Measurements from ENCODE around the gene CIT. TPM values are rescaled to one million over a fixed set of nuclear protein-coding genes. Genes with fewer than 3 reads are reported as not detected.

Gene CIT
- total and polyA plus RNA-seq, 8 donors = 7.0 to 33.2 (median 20.8) TPM

DNA sequence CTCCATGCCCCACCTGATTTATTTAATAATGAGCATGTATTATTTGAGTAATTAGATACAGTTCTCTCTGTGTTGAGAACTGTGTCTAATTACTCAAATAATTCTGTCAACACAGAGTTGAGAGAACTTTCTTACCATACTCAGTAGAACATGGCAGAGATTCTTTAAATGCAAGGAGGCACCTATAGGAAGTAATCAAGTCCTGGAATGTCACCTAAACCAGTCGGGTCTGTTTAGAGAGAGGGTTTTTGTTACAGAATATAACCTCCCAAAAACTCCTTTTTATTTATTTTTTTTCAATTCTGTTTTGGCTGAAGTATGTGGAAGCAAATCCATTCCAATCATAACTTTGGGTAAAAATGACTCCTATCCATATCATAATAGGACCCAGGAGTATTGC lies 37.5 kb upstream of the CIT start:
- intact Hi-C loops (cut with DNase I) = no loop called here
- no peak for DNase-seq
- Histone ChIP-seq H3K4me1 (no peaks in the 10 kb centered on the region), H3K27ac (no peak overlapping the region), H3K36me3 (no peaks in the 10 kb centered on the region), H3K27me3 (no peaks in the 10 kb centered on the region), H3K4me3 (no peak overlapping the region), H3K9me3 (no peaks in the 10 kb centered on the region)
- ATAC-seq = no peak
- TF ChIP-seq, protein P1, sequence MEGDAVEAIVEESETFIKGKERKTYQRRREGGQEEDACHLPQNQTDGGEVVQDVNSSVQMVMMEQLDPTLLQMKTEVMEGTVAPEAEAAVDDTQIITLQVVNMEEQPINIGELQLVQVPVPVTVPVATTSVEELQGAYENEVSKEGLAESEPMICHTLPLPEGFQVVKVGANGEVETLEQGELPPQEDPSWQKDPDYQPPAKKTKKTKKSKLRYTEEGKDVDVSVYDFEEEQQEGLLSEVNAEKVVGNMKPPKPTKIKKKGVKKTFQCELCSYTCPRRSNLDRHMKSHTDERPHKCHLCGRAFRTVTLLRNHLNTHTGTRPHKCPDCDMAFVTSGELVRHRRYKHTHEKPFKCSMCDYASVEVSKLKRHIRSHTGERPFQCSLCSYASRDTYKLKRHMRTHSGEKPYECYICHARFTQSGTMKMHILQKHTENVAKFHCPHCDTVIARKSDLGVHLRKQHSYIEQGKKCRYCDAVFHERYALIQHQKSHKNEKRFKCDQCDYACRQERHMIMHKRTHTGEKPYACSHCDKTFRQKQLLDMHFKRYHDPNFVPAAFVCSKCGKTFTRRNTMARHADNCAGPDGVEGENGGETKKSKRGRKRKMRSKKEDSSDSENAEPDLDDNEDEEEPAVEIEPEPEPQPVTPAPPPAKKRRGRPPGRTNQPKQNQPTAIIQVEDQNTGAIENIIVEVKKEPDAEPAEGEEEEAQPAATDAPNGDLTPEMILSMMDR (IDR thresholded peaks at IDR 0.05) = no peak

DNA sequence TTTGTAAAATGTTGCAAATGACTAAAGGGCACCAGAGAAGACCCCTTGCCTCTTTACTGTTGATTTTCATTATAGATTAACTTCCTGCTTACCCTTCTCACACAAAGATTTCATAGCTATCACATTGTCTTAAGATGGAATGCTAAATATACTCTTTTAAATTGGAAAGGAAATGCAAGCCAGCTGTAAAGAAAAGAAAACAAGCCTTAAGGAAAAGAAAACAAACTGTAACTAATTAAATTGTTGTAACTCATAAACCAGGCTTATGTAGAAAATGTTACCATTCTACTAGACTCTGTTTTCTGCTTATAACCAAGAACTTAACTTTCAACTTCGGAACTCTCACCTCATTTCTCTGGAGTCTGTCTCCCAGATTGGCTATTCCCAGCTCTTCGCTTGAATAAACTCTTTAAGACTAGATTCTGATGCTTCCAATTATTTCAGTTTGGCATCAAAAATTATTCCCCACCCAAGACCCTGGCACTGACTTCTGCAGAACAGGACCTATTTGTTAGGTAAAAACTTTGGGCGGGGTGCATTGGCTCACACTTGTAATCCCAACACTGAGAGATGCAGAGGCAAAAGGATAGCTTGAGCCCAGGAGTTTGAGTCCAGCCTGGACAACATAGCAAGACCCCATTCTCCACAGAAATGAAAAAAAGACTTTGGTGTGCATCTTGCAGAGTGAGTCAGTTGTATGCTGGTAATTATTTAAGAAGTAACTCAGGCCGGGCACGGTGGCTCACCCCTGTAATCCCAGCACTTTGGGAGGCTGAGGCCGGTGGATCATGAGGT lies 36.6 kb upstream of the CIT start:
- TF ChIP-seq, protein P1 (IDR thresholded peaks at IDR 0.05) = no peak
- H3K27ac ChIP-seq = no peak overlapping the region
- H3K27me3 ChIP-seq = no peaks in the 10 kb centered on the region
- no peak for ATAC-seq
- intact Hi-C loops (cut with DNase I) = no loop called here
- no peaks in the 10 kb centered on the region for H3K9me3 ChIP-seq
- H3K36me3 ChIP-seq = no peaks in the 10 kb centered on the region
- no peak overlapping the region for H3K4me3 ChIP-seq
- H3K4me1 ChIP-seq = no peaks in the 10 kb centered on the region
- DNase-seq = no peak

DNA sequence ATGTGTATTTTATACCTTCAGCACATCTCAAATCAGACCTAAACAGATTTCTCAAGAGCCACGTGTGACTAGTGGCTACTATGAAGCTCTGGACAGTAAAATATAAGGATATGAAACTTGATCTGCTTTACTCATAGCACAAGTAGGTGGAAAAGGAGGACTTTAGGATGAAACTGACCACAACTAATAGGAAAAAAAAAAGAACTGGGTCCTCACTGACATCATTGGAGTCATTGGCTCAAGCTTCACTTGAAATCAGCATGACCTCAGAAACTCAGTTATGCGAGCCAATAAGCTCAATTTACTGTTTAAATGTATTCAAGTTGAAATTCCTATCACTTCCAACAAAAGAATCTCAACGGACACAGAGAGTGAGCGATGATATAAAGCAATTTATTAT lies 34.1 kb upstream of the CIT start:
- H3K4me3 ChIP-seq = no peak overlapping the region
- H3K9me3 ChIP-seq = no peaks in the 10 kb centered on the region
- H3K27ac ChIP-seq = no peak overlapping the region
- intact Hi-C loops (cut with DNase I) = no loop called here
- DNase-seq (no peak), ATAC-seq (no peak)
- TF ChIP-seq, protein P1 (IDR thresholded peaks at IDR 0.05) = no peak
- no peaks in the 10 kb centered on the region for H3K4me1 ChIP-seq
- H3K27me3 ChIP-seq = no peaks in the 10 kb centered on the region
- H3K36me3 ChIP-seq = no peaks in the 10 kb centered on the region

DNA sequence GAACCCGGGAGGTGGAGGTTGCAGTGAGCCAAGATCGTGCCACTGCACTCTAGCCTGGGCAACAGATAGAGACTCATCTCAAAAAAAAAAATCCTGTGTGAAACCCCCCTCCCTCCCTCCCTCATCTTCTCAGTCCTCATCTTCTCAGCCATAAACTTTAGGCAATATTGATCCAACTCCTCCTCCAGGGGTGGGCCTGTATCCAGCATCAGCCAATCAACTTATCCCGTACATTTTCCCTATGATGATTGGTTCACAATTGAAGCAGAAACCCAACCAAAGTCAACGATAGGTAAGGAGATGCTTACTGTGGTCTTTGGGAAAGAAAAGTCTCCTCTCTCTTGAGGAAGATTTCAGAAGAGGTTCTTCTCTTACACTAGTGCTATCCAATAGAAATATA lies 33.5 kb upstream of the CIT start:
- DNase-seq (no peak), ATAC-seq (no peak)
- Histone ChIP-seq H3K9me3 (no peaks in the 10 kb centered on the region), H3K4me3 (no peak overlapping the region), H3K27me3 (no peaks in the 10 kb centered on the region), H3K36me3 (no peaks in the 10 kb centered on the region), H3K27ac (no peak overlapping the region), H3K4me1 (no peaks in the 10 kb centered on the region)
- TF ChIP-seq, protein P1 (IDR thresholded peaks at IDR 0.05) = no peak
- intact Hi-C loops (cut with DNase I) = no loop called here

DNA sequence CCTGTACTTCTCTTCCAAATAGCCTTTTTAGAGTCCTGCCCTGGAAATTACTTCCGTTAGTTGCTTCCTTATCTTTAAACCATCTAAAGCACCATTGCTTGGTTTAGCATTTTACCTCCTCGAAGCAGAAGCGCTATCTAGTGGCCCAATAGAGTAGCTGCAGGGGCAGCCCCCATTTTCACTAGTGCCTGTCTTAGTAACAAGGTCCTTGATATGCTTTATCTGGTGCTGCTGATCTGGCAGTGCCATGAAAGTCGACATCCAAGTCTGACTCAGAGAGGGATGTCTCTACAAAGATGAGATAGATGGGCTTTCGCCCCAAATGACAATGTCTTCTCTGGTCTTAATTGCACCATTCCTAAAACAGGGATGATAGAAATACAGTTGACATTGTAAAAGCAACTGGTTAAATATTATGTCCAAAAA lies 25.0 kb upstream of the CIT start:
- H3K4me1 ChIP-seq = peaks cover 0 to 3% of the 10 kb centered on the region in 2 donors
- peak; percentile 99 for ATAC-seq
- no peak overlapping the region for H3K4me3 ChIP-seq
- TF ChIP-seq, protein P1 (IDR thresholded peaks at IDR 0.05) = peak; percentile 72 to 74
- intact Hi-C loops (cut with DNase I) = no loop called here
- H3K9me3 ChIP-seq = no peaks in the 10 kb centered on the region
- H3K27me3 ChIP-seq = no peaks in the 10 kb centered on the region
- H3K27ac ChIP-seq = no peak overlapping the region
- DNase-seq = peak in 3 of 4 donors; percentile 9 to 37 (median 36)
- no peaks in the 10 kb centered on the region for H3K36me3 ChIP-seq

Data from left lung (tissue), 10 donors.